Chondrocyte (in vitro differentiated cells): ENCODE results near the gene FRA10AC1. TPM values are rescaled to one million over a fixed set of nuclear protein-coding genes. Genes with fewer than 3 reads are reported as not detected.

Experiments used
- DNase-seq: peaks from one replicate; pipeline ENCODE4 v3.0.0; 2021; ENCODE audit warnings: mixed read lengths, low spot score
- H3K27ac Mint-ChIP-seq: one replicate; pipeline ENCODE4 v1.8.0; 2021; ENCODE audit warnings: mild to moderate bottlenecking, moderate library complexity, mixed read lengths; ENCODE audit not compliant: unreplicated experiment
- H3K27me3 Mint-ChIP-seq: 2 replicates; pipeline ENCODE4 v1.8.0; 2021; ENCODE audit warnings: low read depth, mixed read lengths
- H3K36me3 Mint-ChIP-seq: 2 replicates; pipeline ENCODE4 v1.8.0; 2021; ENCODE audit warnings: low read depth, mixed read lengths
- H3K4me1 Mint-ChIP-seq: 2 replicates; pipeline ENCODE4 v1.8.0; 2021; ENCODE audit warnings: low read depth, mild to moderate bottlenecking, mixed read lengths
- H3K4me3 Mint-ChIP-seq: one replicate; pipeline ENCODE4 v1.8.0; 2021; ENCODE audit warnings: mild to moderate bottlenecking, moderate library complexity, mixed read lengths; ENCODE audit not compliant: unreplicated experiment
- H3K9me3 Mint-ChIP-seq: 2 replicates; pipeline ENCODE4 v1.8.0; 2021; ENCODE audit warnings: low read depth, mixed read lengths
- CTCF ChIP-seq: fragments of 200-600 bp; sonication (generic); IDR thresholded peaks from 2 replicates; pipeline ENCODE4 v1.5.0; 2021; ENCODE audit warnings: antibody characterized with exemption, mild to moderate bottlenecking, moderate library complexity
- total RNA-seq: library from RNA; stranded (reverse); gene quantifications from 3 replicates; pipeline ENCODE4 v1.2.1, GENCODE V29; 2021

Gene FRA10AC1
- total RNA-seq, 1 donor from 2014 or later, result 13.2 TPM

GRCh38 chr10:93745408-93746065 lies 43.1 kb upstream of the FRA10AC1 start:
- DNase-seq, result no peak
- Mint-ChIP-seq H3K4me1 (peaks cover 40% of the 10 kb centered on the region), H3K4me3 (no peak overlapping the region), H3K36me3 (no peaks in the 10 kb centered on the region), H3K9me3 (no peaks in the 10 kb centered on the region), H3K27me3 (no peaks in the 10 kb centered on the region), H3K27ac (peak overlapping the region; percentile 97)
- peak; percentile 80 for TF ChIP-seq CTCF

- no peak for TF ChIP-seq CTCF
- Mint-ChIP-seq H3K4me3 (no peak overlapping the region), H3K4me1 (peaks cover 23% of the 10 kb centered on the region), H3K36me3 (no peaks in the 10 kb centered on the region), H3K27ac (no peak overlapping the region), H3K27me3 (peaks cover 5% of the 10 kb centered on the region), H3K9me3 (peaks cover 4% of the 10 kb centered on the region)
- DNase-seq, result no peak
These were observed 40.4 kb upstream of the FRA10AC1 start for GRCh38 chr10:93742633-93743349.

GRCh38 chr10:93741367-93741766 lies 39.0 kb upstream of the FRA10AC1 start:
- no peak for DNase-seq
- Mint-ChIP-seq H3K27me3 (peaks cover 16% of the 10 kb centered on the region), H3K36me3 (no peaks in the 10 kb centered on the region), H3K9me3 (peaks cover 4% of the 10 kb centered on the region), H3K4me3 (no peak overlapping the region), H3K27ac (no peak overlapping the region), H3K4me1 (peaks cover 10% of the 10 kb centered on the region)
- no peak for TF ChIP-seq CTCF

- DNase-seq, result no peak
- H3K27me3 Mint-ChIP-seq, result peaks cover 48% of the 10 kb centered on the region
- H3K36me3 Mint-ChIP-seq, result no peaks in the 10 kb centered on the region
- no peak overlapping the region for H3K27ac Mint-ChIP-seq
- no peak for TF ChIP-seq CTCF
- H3K9me3 Mint-ChIP-seq, result no peaks in the 10 kb centered on the region
- no peak overlapping the region for H3K4me3 Mint-ChIP-seq
- no peaks in the 10 kb centered on the region for H3K4me1 Mint-ChIP-seq
These were observed 23.6 kb upstream of the FRA10AC1 start for GRCh38 chr10:93726024-93726423.

- Mint-ChIP-seq H3K27ac (no peak overlapping the region), H3K4me3 (no peak overlapping the region), H3K4me1 (no peaks in the 10 kb centered on the region), H3K36me3 (no peaks in the 10 kb centered on the region), H3K27me3 (peaks cover 36% of the 10 kb centered on the region), H3K9me3 (no peaks in the 10 kb centered on the region)
- no peak for DNase-seq
- no peak for TF ChIP-seq CTCF
These were observed 20.8 kb upstream of the FRA10AC1 start for GRCh38 chr10:93723153-93723552.
